Measurements from ENCODE around the gene MORN5. TPM values are rescaled to one million over a fixed set of nuclear protein-coding genes. Genes with fewer than 3 reads are reported as not detected.

MORN5 gene
- total and polyA plus RNA-seq, 9 of the 15 experiments (the other 6 are each of a cell fraction or from before 2014, with no cell fraction given) = not detected

- 7% methylated on average over 7 of the region's 7 CpGs for WGBS (ENCODE audit: insufficient coverage, low coverage, missing lambda C conversion rate)
- ChIA-PET POLR2A (interaction anchor here (0.6 to 2.0 kb wide), 4 partner anchors 8 to 113 kb away, joined by 3 to 6 read pairs (median 4); partner anchors contain the start of genes MRRF and RBM18), CTCF (ENCODE audit: low intra/inter-chr PET ratio) (no interaction called here)
- Histone ChIP-seq H2AFZ (ENCODE audit: low read depth, low read length) (peak overlapping the region; percentile 47; the same call in 1 of the 2 replicates), H3K4me2 (ENCODE audit: insufficient read depth, low read length) (no peak overlapping the region), H3K79me2 (ENCODE audit: control insufficient read depth, insufficient read depth, low read length) (no peaks in the 10 kb centered on the region), H3K9me3 (replicated peaks; ENCODE audit: control insufficient read depth, insufficient read depth, low read depth, low read length) (no peaks in the 10 kb centered on the region), H3K27me3 (ENCODE audit: control insufficient read depth in 2 of 2, insufficient read depth in 2 of 2, low read length in 2 of 2) (peaks cover 11 to 18% of the 10 kb centered on the region in 2 experiments), H4K20me1 (replicated peaks; ENCODE audit: control insufficient read depth, insufficient read depth, low read length) (0 out of 2 replicates have a peak, but pooled peaks cover 6% of the 10 kb centered on the region), H3K27ac (ENCODE audit: extremely low read depth, low read depth, low read length) (no peak overlapping the region), H3K36me3 (ENCODE audit: control insufficient read depth, insufficient read depth, low read length) (no peaks in the 10 kb centered on the region), H3K9ac (ENCODE audit: insufficient read depth in 1 of 2, low read depth in 2 of 2, low read length in 2 of 2) (no peak overlapping the region), H3K4me1 (replicated peaks in 1 of 2; ENCODE audit: control insufficient read depth in 2 of 2, insufficient read depth in 2 of 2, low read length in 2 of 2) (peaks cover 3 to 13% of the 10 kb centered on the region in 2 experiments; a peak in 3 of 5 replicates), H3K4me3 (no peak overlapping the region), H3K9me1 (ENCODE audit: control insufficient read depth, insufficient read depth, low read length) (peaks cover 4% of the 10 kb centered on the region)
- DNase-seq (ENCODE audit: extremely low read depth in 1 of 4, low spot score in 3 of 4) (peak in 1 of 4 experiments; percentile 32), FAIRE-seq (peak; percentile 46), ATAC-seq (peak; percentile 52)
- no TSS peak for BruUV-seq (replicated peaks)
- TF ChIP-seq RBM25 (IDR thresholded peaks at IDR 0.05; ENCODE audit: low read depth, low read length, severe bottlenecking) (peak; percentile 17), ZNF354B (CRISPR knock-in tag; IDR thresholded peaks at IDR 0.05) (no peak), BCOR (IDR thresholded peaks at IDR 0.05) (peak; percentile 69), SMARCA5 (IDR thresholded peaks at IDR 0.05) (peak; percentile 88), CBFA2T3 (IDR thresholded peaks at IDR 0.05) (peak; percentile 58), ZNF436 (CRISPR knock-in tag; IDR thresholded peaks at IDR 0.05) (peak; percentile 74), ATF7 (IDR thresholded peaks at IDR 0.05) (peak; percentile 50; the same call in 1 of the 2 replicates), KDM1A (IDR thresholded peaks at IDR 0.05) (peak in 1 of 2 experiments; percentile 31; a peak in 1 of 4 replicates), CBFA2T2 (conservative IDR thresholded peaks at IDR 0.05) (peak; percentile 19; the same call in 1 of the 2 replicates), RREB1 (CRISPR knock-in tag; IDR thresholded peaks at IDR 0.05) (no peak), RNF2 (IDR thresholded peaks at IDR 0.05) (no peak), CTBP1 (IDR thresholded peaks at IDR 0.05; ENCODE audit: borderline replicate concordance) (0 out of 2 replicates have a peak, but pooled peaks have one; percentile 11), RCOR1 (IDR thresholded peaks at IDR 0.05; ENCODE audit: borderline replicate concordance in 1 of 2, low read depth in 2 of 2, low read length in 2 of 2) (0 out of 4 replicates have a peak, but pooled peaks of 1 of the 2 experiments have one; percentile 5), ZFP36 (IDR thresholded peaks at IDR 0.05; ENCODE audit: low read depth, low read length, partially characterized antibody) (peak; percentile 95), EP400 (IDR thresholded peaks at IDR 0.05) (no peak), HMBOX1 (IDR thresholded peaks at IDR 0.05) (peak; percentile 70)
- in situ Hi-C loops (cut with MboI) (no loop called here), intact Hi-C loops (cut with micrococcal nuclease) (no loop called here)
Measured at GRCh38 chr9:122234022-122234748, 74.5 kb downstream of the MORN5 start.

Data from K562 (cell line).